HG03135 (cell line): ENCODE data around the gene GCH1.
"Not testable (repeated sequence)": the region's sequence is repeated elsewhere in the genome, so short reads cannot be mapped to it uniquely, and the experiment has no call there.

ENCODE experiments used
- ATAC-seq: cut with Tn5 transposase; IDR thresholded peaks from one replicate; pipeline ENCODE4 v1.9.1; 2021; ENCODE audit warnings: mild to moderate bottlenecking, moderate library complexity; ENCODE audit not compliant: unreplicated experiment

Gene GCH1

GRCh38 chr14:54870154-54871090, 32.2 kb downstream of the GCH1 start:
- ATAC-seq, result not testable (repeated sequence)

- ATAC-seq, result no peak
Measured at GRCh38 chr14:54867011-54867410, 35.6 kb downstream of the GCH1 start.

GRCh38 chr14:54866588-54866987, 36.0 kb downstream of the GCH1 start:
- no peak for ATAC-seq

GRCh38 chr14:54864526-54864925, 38.1 kb downstream of the GCH1 start:
- ATAC-seq, result no peak

- peak; percentile 69 for ATAC-seq
Measured at GRCh38 chr14:54857830-54858269, 44.8 kb downstream of the GCH1 start.

- no peak for ATAC-seq
Measured at GRCh38 chr14:54856152-54856551, 46.5 kb downstream of the GCH1 start.

- no peak for ATAC-seq
Measured at GRCh38 chr14:54854181-54854580, 48.4 kb downstream of the GCH1 start.

- ATAC-seq, result no peak
Measured at GRCh38 chr14:54853339-54853738, 49.3 kb downstream of the GCH1 start.

GRCh38 chr14:54852215-54852614, 50.4 kb downstream of the GCH1 start:
- ATAC-seq, result no peak

- ATAC-seq, result no peak
Measured at GRCh38 chr14:54848910-54849309, 53.7 kb downstream of the GCH1 start.

GRCh38 chr14:54845641-54846040, 57.0 kb downstream of the GCH1 start:
- ATAC-seq, result no peak

GRCh38 chr14:54844479-54844878, 58.1 kb downstream of the GCH1 start:
- no peak for ATAC-seq

GRCh38 chr14:54840798-54841197, 61.8 kb downstream of the GCH1 start:
- ATAC-seq, result no peak

GRCh38 chr14:54840336-54840735, 62.3 kb downstream of the GCH1 start:
- ATAC-seq, result no peak

- no peak for ATAC-seq
Measured at GRCh38 chr14:54839701-54840119, 62.9 kb downstream of the GCH1 start.

- no peak for ATAC-seq
Measured at GRCh38 chr14:54838931-54839512, 63.6 kb downstream of the GCH1 start.

- ATAC-seq, result no peak
Measured at GRCh38 chr14:54837508-54838149, 65.0 kb downstream of the GCH1 start.

- ATAC-seq, result no peak
Measured at GRCh38 chr14:54836231-54836630, 66.4 kb downstream of the GCH1 start.

GRCh38 chr14:54834727-54835126, 67.9 kb downstream of the GCH1 start:
- ATAC-seq, result no peak

GRCh38 chr14:54834081-54834480, 68.5 kb downstream of the GCH1 start:
- ATAC-seq, result no peak

GRCh38 chr14:54830650-54831049, 72.0 kb downstream of the GCH1 start:
- no peak for ATAC-seq
